Liver (tissue), 9 donors: ENCODE data around the gene GTPBP2. TPM values are rescaled to one million over a fixed set of nuclear protein-coding genes. Genes with fewer than 3 reads are reported as not detected.
A peak's percentile ranks its signal among the peaks of the same experiment; 100 is the strongest.

ENCODE experiments used
- DNase-seq: peaks from one replicate; pipeline ENCODE4 v3.0.0-alpha.2; 2017; ENCODE audit warnings: low spot score
- H3K27ac ChIP-seq, 2 donors: one replicate each; pipeline ENCODE4 v1.7.0; 2013; ENCODE audit warnings: inconsistent platforms in 2 of 2, low read length in 2 of 2, control low read depth in 1 of 2, low read depth in 1 of 2, mild to moderate bottlenecking in 1 of 2
- H3K27me3 ChIP-seq, 4 donors: one replicate each; pipeline versions ENCODE4 v1.6.1 to v1.7.0; 2013; ENCODE audit warnings: low read length in 3 of 4, inconsistent platforms in 1 of 4, mild to moderate bottlenecking in 1 of 4, moderate library complexity in 1 of 4; ENCODE audit not compliant: control insufficient read depth in 4 of 4, insufficient read depth in 4 of 4
- H3K36me3 ChIP-seq, 4 donors: one replicate each; pipeline versions ENCODE4 v1.6.1 to v1.7.0; 2013; ENCODE audit warnings: low read length in 3 of 4, mild to moderate bottlenecking in 3 of 4, low read depth in 1 of 4, moderate library complexity in 1 of 4; ENCODE audit not compliant: control insufficient read depth in 4 of 4, insufficient read depth in 3 of 4
- H3K4me1 ChIP-seq, 4 donors: one replicate each; pipeline versions ENCODE4 v1.6.1 to v1.7.0; 2013; ENCODE audit warnings: low read length in 3 of 4, mild to moderate bottlenecking in 3 of 4, moderate library complexity in 1 of 4; ENCODE audit not compliant: control insufficient read depth in 4 of 4, insufficient read depth in 4 of 4
- H3K4me3 ChIP-seq, 3 donors: one replicate each; pipeline versions ENCODE4 v1.6.1 to v1.7.0; 2013; ENCODE audit warnings: low read length in 3 of 3, control low read depth in 1 of 3, low read depth in 1 of 3, mild to moderate bottlenecking in 1 of 3
- H3K9ac ChIP-seq, 2 donors: one replicate each; pipeline ENCODE4 v1.7.0; 2013; ENCODE audit warnings: low read length in 2 of 2, mild to moderate bottlenecking in 2 of 2, moderate library complexity in 2 of 2, control low read depth in 1 of 2, low read depth in 1 of 2
- H3K9me3 ChIP-seq, 4 donors: one replicate each; pipeline versions ENCODE4 v1.6.1 to v1.7.0; 2013; ENCODE audit warnings: low read length in 3 of 4; ENCODE audit not compliant: control insufficient read depth in 4 of 4
- EGR1 ChIP-seq, 2 donors: IDR thresholded peaks; 2 replicates each; pipeline ENCODE4 v1.6.1; 2016 to 2018; ENCODE audit warnings: antibody characterized with exemption in 2 of 2, low read depth in 2 of 2
- FOXA1 ChIP-seq: IDR thresholded peaks from 2 replicates; pipeline ENCODE4 v1.6.1; 2016; ENCODE audit warnings: antibody characterized with exemption
- FOXA2 ChIP-seq: IDR thresholded peaks from 2 replicates; pipeline ENCODE4 v1.6.1; 2016; ENCODE audit warnings: antibody characterized with exemption
- GABPA ChIP-seq, 2 donors: IDR thresholded peaks in 1 of 2; conservative IDR thresholded peaks in 1 of 2; 2 replicates each; pipeline ENCODE4 v1.6.1; 2016; ENCODE audit warnings: antibody characterized with exemption in 2 of 2, mild to moderate bottlenecking in 1 of 2, moderate library complexity in 1 of 2
- HNF4A ChIP-seq, 2 donors: conservative IDR thresholded peaks; 2 replicates each; pipeline ENCODE4 v1.6.1; 2016; ENCODE audit warnings: antibody characterized with exemption in 2 of 2, mild to moderate bottlenecking in 2 of 2
- HNF4G ChIP-seq: IDR thresholded peaks from 2 replicates; pipeline ENCODE4 v1.6.1; 2016; ENCODE audit warnings: antibody characterized with exemption
- JUND ChIP-seq, 2 donors: IDR thresholded peaks; 2 replicates each; pipeline ENCODE4 v1.6.1; 2016; ENCODE audit warnings: antibody characterized with exemption in 2 of 2
- NR2F2 ChIP-seq: IDR thresholded peaks from 2 replicates; pipeline ENCODE4 v1.6.1; 2016; ENCODE audit warnings: antibody characterized with exemption
- RAD21 ChIP-seq, 2 donors: IDR thresholded peaks; 2 replicates each; pipeline ENCODE4 v1.6.1; 2016; ENCODE audit warnings: antibody characterized with exemption in 2 of 2, mild to moderate bottlenecking in 2 of 2
- RXRA ChIP-seq, 2 donors: IDR thresholded peaks; 2 replicates each; pipeline ENCODE4 v1.6.1; 2017 to 2018; ENCODE audit warnings: antibody characterized with exemption in 2 of 2, mild to moderate bottlenecking in 1 of 2
- SP1 ChIP-seq: IDR thresholded peaks from 2 replicates; pipeline ENCODE4 v1.6.1; 2018; ENCODE audit warnings: antibody characterized with exemption, mild to moderate bottlenecking
- TAF1 ChIP-seq: conservative IDR thresholded peaks from 2 replicates; pipeline ENCODE4 v1.6.1; 2016; ENCODE audit warnings: antibody characterized with exemption, mild to moderate bottlenecking
- YY1 ChIP-seq: IDR thresholded peaks from 2 replicates; pipeline ENCODE4 v1.6.1; 2016; ENCODE audit warnings: antibody characterized with exemption, mild to moderate bottlenecking
- WGBS: extraction: QIAGEN DNeasy Blood & Tissue Kit; methylation state at CpG from one replicate; pipeline ENCODE4 v1.1.7; 2013; 5-methylcytosine and 5-hydroxymethylcytosine counted together
- polyA plus RNA-seq, 2 donors: library from polyadenylated mRNA; stranded (reverse) in 1 of 2; unstranded in 1 of 2; fragments of 200-250 nt in 1 of 2; fragments of >200 nt in 1 of 2; fragmentation: Nextera tagmentation in 1 of 2; extraction: Ambion mirVana in 1 of 2; gene quantifications; one replicate each; pipeline versions ENCODE4 v1.2.1 to v1.2.3, GENCODE V29; 2013 to 2015
- total RNA-seq, 2 donors: library from RNA; depleted of rRNA; stranded (reverse); fragments of >200 nt; gene quantifications; one replicate each; pipeline ENCODE4 v1.2.3, GENCODE V29; 2014
- TF ChIP-seq, protein P1 (sequence below): IDR thresholded peaks from 2 replicates; pipeline ENCODE4 v1.6.1; 2016; ENCODE audit warnings: antibody characterized with exemption, mild to moderate bottlenecking
- TF ChIP-seq, protein P2 (sequence below): IDR thresholded peaks from 2 replicates; pipeline ENCODE4 v1.6.1; 2016; ENCODE audit warnings: antibody characterized with exemption
- TF ChIP-seq, protein P3 (sequence below): fragments of 150-350 bp; IDR thresholded peaks from 2 replicates; pipeline ENCODE4 v1.5.1; 2017; ENCODE audit warnings: improper control_type of control experiment, low read depth, low read length; ENCODE audit not compliant: missing input control
- TF ChIP-seq, protein P4 (sequence below): IDR thresholded peaks from 2 replicates; pipeline ENCODE4 v1.6.1; 2016; ENCODE audit warnings: antibody characterized with exemption
- TF ChIP-seq, protein P5 (sequence below): IDR thresholded peaks from 2 replicates; pipeline ENCODE4 v1.6.1; 2016; ENCODE audit warnings: antibody characterized with exemption
- donor health status: healthy.
- donor health status: healthy.
- donor health status: healthy.
- donor health status: healthy.
- donor health status: healthy.

Gene GTPBP2, protein sequence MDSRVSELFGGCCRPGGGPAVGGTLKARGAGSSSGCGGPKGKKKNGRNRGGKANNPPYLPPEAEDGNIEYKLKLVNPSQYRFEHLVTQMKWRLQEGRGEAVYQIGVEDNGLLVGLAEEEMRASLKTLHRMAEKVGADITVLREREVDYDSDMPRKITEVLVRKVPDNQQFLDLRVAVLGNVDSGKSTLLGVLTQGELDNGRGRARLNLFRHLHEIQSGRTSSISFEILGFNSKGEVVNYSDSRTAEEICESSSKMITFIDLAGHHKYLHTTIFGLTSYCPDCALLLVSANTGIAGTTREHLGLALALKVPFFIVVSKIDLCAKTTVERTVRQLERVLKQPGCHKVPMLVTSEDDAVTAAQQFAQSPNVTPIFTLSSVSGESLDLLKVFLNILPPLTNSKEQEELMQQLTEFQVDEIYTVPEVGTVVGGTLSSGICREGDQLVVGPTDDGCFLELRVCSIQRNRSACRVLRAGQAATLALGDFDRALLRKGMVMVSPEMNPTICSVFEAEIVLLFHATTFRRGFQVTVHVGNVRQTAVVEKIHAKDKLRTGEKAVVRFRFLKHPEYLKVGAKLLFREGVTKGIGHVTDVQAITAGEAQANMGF
- total RNA-seq, result 10 to 100 TPM; 21.8 to 69.1 TPM
- polyA plus RNA-seq, result 10 to 100 TPM in 1 of 2 donors, 1 to 10 TPM in 1; 7.9 to 10.5 TPM

DNA sequence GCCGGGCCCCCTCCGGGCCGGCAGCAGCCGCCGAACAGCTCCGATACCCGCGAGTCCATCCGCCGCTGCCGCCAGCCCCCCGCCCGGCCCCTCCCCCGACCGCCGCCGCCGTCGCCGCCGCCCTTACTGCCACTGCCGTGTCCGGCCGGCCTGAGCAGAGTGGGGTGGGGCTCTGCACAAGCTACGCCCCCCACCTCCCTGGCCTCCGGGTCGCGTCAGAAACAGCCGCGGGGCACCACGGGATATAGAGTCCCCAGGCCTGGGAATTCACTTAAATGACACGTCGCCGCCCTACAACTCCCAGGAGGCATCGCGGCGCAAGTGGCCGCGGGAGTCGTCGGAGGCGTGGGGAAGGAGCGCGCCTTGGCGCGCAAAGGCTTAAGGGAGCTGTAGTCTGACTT is at the start of gene GTPBP2:
GTPBP2 (minus strand) TSS at position 161 of the 401 bp plus-strand sequence; CDS start at position 59, 102 bp downstream.
- Histone ChIP-seq H3K27me3 (no peaks in the 10 kb centered on the region), H3K27ac (peak within 1 kb of the TSS; percentile 97 to 98), H3K9me3 (no peaks in the 10 kb centered on the region), H3K36me3 (peaks cover 3 to 14% (median 8%) of the 10 kb centered on the region in 4 donors), H3K4me3 (peak within 1 kb of the TSS; percentile 80 to 91 (median 89)), H3K4me1 (peaks cover 0 to 23% (median 14%) of the 10 kb centered on the region in 4 donors), H3K9ac (peak within 1 kb of the TSS; percentile 87)
- WGBS, result under 1% methylated on average over 46 of the region's 46 CpGs
- DNase-seq, result peak; percentile 97
- TF ChIP-seq YY1, result no peak
- no peak for TF ChIP-seq FOXA2
- no peak for TF ChIP-seq TAF1
- no peak for TF ChIP-seq HNF4A (conservative IDR thresholded peaks at IDR 0.05)
- TF ChIP-seq, protein P1, sequence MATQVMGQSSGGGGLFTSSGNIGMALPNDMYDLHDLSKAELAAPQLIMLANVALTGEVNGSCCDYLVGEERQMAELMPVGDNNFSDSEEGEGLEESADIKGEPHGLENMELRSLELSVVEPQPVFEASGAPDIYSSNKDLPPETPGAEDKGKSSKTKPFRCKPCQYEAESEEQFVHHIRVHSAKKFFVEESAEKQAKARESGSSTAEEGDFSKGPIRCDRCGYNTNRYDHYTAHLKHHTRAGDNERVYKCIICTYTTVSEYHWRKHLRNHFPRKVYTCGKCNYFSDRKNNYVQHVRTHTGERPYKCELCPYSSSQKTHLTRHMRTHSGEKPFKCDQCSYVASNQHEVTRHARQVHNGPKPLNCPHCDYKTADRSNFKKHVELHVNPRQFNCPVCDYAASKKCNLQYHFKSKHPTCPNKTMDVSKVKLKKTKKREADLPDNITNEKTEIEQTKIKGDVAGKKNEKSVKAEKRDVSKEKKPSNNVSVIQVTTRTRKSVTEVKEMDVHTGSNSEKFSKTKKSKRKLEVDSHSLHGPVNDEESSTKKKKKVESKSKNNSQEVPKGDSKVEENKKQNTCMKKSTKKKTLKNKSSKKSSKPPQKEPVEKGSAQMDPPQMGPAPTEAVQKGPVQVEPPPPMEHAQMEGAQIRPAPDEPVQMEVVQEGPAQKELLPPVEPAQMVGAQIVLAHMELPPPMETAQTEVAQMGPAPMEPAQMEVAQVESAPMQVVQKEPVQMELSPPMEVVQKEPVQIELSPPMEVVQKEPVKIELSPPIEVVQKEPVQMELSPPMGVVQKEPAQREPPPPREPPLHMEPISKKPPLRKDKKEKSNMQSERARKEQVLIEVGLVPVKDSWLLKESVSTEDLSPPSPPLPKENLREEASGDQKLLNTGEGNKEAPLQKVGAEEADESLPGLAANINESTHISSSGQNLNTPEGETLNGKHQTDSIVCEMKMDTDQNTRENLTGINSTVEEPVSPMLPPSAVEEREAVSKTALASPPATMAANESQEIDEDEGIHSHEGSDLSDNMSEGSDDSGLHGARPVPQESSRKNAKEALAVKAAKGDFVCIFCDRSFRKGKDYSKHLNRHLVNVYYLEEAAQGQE, result peak; percentile 8
- no peak for TF ChIP-seq EGR1 (IDR thresholded peaks at IDR 0.05; ENCODE audit: low read depth in 2 of 2)
- no peak for TF ChIP-seq NR2F2
- TF ChIP-seq, protein P2, sequence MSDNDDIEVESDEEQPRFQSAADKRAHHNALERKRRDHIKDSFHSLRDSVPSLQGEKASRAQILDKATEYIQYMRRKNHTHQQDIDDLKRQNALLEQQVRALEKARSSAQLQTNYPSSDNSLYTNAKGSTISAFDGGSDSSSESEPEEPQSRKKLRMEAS, result no peak
- TF ChIP-seq RAD21 (IDR thresholded peaks at IDR 0.05), result no peak
- TF ChIP-seq GABPA (IDR thresholded peaks at IDR 0.05 in 1 of 2, conservative IDR thresholded peaks at IDR 0.05 in 1 of 2), result peak in 1 of 2 donors; percentile 57
- TF ChIP-seq FOXA1, result no peak
- TF ChIP-seq, protein P3, sequence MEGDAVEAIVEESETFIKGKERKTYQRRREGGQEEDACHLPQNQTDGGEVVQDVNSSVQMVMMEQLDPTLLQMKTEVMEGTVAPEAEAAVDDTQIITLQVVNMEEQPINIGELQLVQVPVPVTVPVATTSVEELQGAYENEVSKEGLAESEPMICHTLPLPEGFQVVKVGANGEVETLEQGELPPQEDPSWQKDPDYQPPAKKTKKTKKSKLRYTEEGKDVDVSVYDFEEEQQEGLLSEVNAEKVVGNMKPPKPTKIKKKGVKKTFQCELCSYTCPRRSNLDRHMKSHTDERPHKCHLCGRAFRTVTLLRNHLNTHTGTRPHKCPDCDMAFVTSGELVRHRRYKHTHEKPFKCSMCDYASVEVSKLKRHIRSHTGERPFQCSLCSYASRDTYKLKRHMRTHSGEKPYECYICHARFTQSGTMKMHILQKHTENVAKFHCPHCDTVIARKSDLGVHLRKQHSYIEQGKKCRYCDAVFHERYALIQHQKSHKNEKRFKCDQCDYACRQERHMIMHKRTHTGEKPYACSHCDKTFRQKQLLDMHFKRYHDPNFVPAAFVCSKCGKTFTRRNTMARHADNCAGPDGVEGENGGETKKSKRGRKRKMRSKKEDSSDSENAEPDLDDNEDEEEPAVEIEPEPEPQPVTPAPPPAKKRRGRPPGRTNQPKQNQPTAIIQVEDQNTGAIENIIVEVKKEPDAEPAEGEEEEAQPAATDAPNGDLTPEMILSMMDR, result no peak
- TF ChIP-seq RXRA (IDR thresholded peaks at IDR 0.05), result peak in 1 of 2 donors; percentile 32
- TF ChIP-seq, protein P4, sequence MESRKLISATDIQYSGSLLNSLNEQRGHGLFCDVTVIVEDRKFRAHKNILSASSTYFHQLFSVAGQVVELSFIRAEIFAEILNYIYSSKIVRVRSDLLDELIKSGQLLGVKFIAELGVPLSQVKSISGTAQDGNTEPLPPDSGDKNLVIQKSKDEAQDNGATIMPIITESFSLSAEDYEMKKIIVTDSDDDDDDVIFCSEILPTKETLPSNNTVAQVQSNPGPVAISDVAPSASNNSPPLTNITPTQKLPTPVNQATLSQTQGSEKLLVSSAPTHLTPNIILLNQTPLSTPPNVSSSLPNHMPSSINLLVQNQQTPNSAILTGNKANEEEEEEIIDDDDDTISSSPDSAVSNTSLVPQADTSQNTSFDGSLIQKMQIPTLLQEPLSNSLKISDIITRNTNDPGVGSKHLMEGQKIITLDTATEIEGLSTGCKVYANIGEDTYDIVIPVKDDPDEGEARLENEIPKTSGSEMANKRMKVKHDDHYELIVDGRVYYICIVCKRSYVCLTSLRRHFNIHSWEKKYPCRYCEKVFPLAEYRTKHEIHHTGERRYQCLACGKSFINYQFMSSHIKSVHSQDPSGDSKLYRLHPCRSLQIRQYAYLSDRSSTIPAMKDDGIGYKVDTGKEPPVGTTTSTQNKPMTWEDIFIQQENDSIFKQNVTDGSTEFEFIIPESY, result peak; percentile 85
- TF ChIP-seq, protein P5, sequence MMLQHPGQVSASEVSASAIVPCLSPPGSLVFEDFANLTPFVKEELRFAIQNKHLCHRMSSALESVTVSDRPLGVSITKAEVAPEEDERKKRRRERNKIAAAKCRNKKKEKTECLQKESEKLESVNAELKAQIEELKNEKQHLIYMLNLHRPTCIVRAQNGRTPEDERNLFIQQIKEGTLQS, result no peak
- TF ChIP-seq SP1, result peak; percentile 49
- TF ChIP-seq JUND (IDR thresholded peaks at IDR 0.05), result no peak
- no peak for TF ChIP-seq HNF4G
